ENCODE data around the gene ANGEL1.
A peak's percentile ranks its signal among the peaks of the same experiment; 100 is the strongest.

The ANGEL1 gene

GRCh38 chr14:76774821-76775694 is 37.6 kb downstream of the ANGEL1 start:
- H3K4me3 ChIP-seq (replicated peaks; ENCODE audit: insufficient read depth, low read length): no peak overlapping the region
- TF ChIP-seq CTCF (IDR thresholded peaks at IDR 0.05; ENCODE audit: insufficient read depth, low read length) (no peak), POLR2AphosphoS5 (IDR thresholded peaks at IDR 0.05; ENCODE audit: low read depth) (no peak), REST (IDR thresholded peaks at IDR 0.05; ENCODE audit: insufficient replicate concordance, low read depth) (no peak), GABPA (IDR thresholded peaks at IDR 0.05; ENCODE audit: low read depth) (no peak), SPI1 (IDR thresholded peaks at IDR 0.05; ENCODE audit: borderline replicate concordance, low read depth) (no peak)
- no peak overlapping the region for H3K27ac ChIP-seq (replicated peaks)
- no peak for DNase-seq (ENCODE audit: low read depth in 1 of 2, low spot score in 1 of 2)
- no peaks in the 10 kb centered on the region for H3K27me3 ChIP-seq (ENCODE audit: insufficient read depth, poor library complexity, severe bottlenecking)

GRCh38 chr14:76773956-76774820 is 38.5 kb downstream of the ANGEL1 start:
- no peak for DNase-seq (ENCODE audit: low read depth in 1 of 2, low spot score in 1 of 2)
- Histone ChIP-seq H3K27me3 (ENCODE audit: insufficient read depth, poor library complexity, severe bottlenecking) (no peaks in the 10 kb centered on the region), H3K27ac (replicated peaks) (no peak overlapping the region), H3K4me3 (replicated peaks; ENCODE audit: insufficient read depth, low read length) (no peak overlapping the region)
- TF ChIP-seq SPI1 (IDR thresholded peaks at IDR 0.05; ENCODE audit: borderline replicate concordance, low read depth) (no peak), REST (IDR thresholded peaks at IDR 0.05; ENCODE audit: insufficient replicate concordance, low read depth) (no peak), GABPA (IDR thresholded peaks at IDR 0.05; ENCODE audit: low read depth) (no peak), CTCF (IDR thresholded peaks at IDR 0.05; ENCODE audit: insufficient read depth, low read length) (no peak), POLR2AphosphoS5 (IDR thresholded peaks at IDR 0.05; ENCODE audit: low read depth) (no peak)

GRCh38 chr14:76773188-76773885 is 39.3 kb downstream of the ANGEL1 start:
- Histone ChIP-seq H3K4me3 (replicated peaks; ENCODE audit: insufficient read depth, low read length) (no peak overlapping the region), H3K27ac (replicated peaks) (no peak overlapping the region), H3K27me3 (ENCODE audit: insufficient read depth, poor library complexity, severe bottlenecking) (no peaks in the 10 kb centered on the region)
- DNase-seq (ENCODE audit: low read depth in 1 of 2, low spot score in 1 of 2): peak; percentile 49 to 74
- TF ChIP-seq POLR2AphosphoS5 (IDR thresholded peaks at IDR 0.05; ENCODE audit: low read depth) (no peak), CTCF (IDR thresholded peaks at IDR 0.05; ENCODE audit: insufficient read depth, low read length) (no peak), SPI1 (IDR thresholded peaks at IDR 0.05; ENCODE audit: borderline replicate concordance, low read depth) (no peak), REST (IDR thresholded peaks at IDR 0.05; ENCODE audit: insufficient replicate concordance, low read depth) (no peak), GABPA (IDR thresholded peaks at IDR 0.05; ENCODE audit: low read depth) (no peak)
